ENCODE data around the gene TTC39A.

TTC39A gene

GRCh38 chr1:51336711-51337110 lies 6.3 kb upstream of the TTC39A start:
- no peak for TF ChIP-seq CTCF (IDR thresholded peaks at IDR 0.05)
- TF ChIP-seq ZFX (IDR thresholded peaks at IDR 0.05; ENCODE audit: borderline replicate concordance), result no peak

GRCh38 chr1:51336004-51336403 lies 5.6 kb upstream of the TTC39A start:
- TF ChIP-seq ZFX (IDR thresholded peaks at IDR 0.05; ENCODE audit: borderline replicate concordance), result no peak
- TF ChIP-seq CTCF (IDR thresholded peaks at IDR 0.05), result no peak
- H3K27ac ChIP-seq, result no peak overlapping the region

More at GRCh38 chr1:51336711-51337110, 6.3 kb upstream of the TTC39A start:
- H3K27ac ChIP-seq, result no peak overlapping the region

GRCh38 chr1:51331206-51332100 lies 1.1 kb upstream of the TTC39A start:
- TF ChIP-seq ZFX (IDR thresholded peaks at IDR 0.05; ENCODE audit: borderline replicate concordance) (no peak), CTCF (IDR thresholded peaks at IDR 0.05) (no peak)
- peak overlapping the region; percentile 80 for H3K27ac ChIP-seq

- TF ChIP-seq ZFX (IDR thresholded peaks at IDR 0.05; ENCODE audit: borderline replicate concordance), result no peak
- no peak for TF ChIP-seq CTCF (IDR thresholded peaks at IDR 0.05)
- peak overlapping the region; percentile 80 for H3K27ac ChIP-seq
These were observed 678 bp downstream of the TTC39A start for GRCh38 chr1:51329443-51330325.

- TF ChIP-seq CTCF (IDR thresholded peaks at IDR 0.05) (no peak), ZFX (IDR thresholded peaks at IDR 0.05; ENCODE audit: borderline replicate concordance) (no peak)
- peak overlapping the region; percentile 80 for H3K27ac ChIP-seq
These were observed 1.4 kb downstream of the TTC39A start for GRCh38 chr1:51328926-51329325.

- peak overlapping the region; percentile 80; the same call in 1 of the 2 replicates for H3K27ac ChIP-seq
- TF ChIP-seq ZFX (IDR thresholded peaks at IDR 0.05; ENCODE audit: borderline replicate concordance), result no peak
These were observed 2.1 kb downstream of the TTC39A start for GRCh38 chr1:51328279-51328678.

- TF ChIP-seq ZFX (IDR thresholded peaks at IDR 0.05; ENCODE audit: borderline replicate concordance), result no peak
- no peak for TF ChIP-seq CTCF (IDR thresholded peaks at IDR 0.05)
- H3K27ac ChIP-seq, result no peak overlapping the region
These were observed 3.0 kb downstream of the TTC39A start for GRCh38 chr1:51327386-51327785.
